Karpas-422 (cell line): ENCODE results near the gene OBSCN. TPM values are rescaled to one million over a fixed set of nuclear protein-coding genes. Genes with fewer than 3 reads are reported as not detected.

Experiments used
- DNase-seq: peaks from one replicate; pipeline ENCODE4 v3.0.0-alpha.2; 2015
- H2AFZ ChIP-seq: fragments of 200-600 bp; sonication (generic); 2 replicates; pipeline ENCODE4 v1.6.1; 2014; ENCODE audit warnings: antibody characterized with exemption, low read length, mixed read lengths
- H3K27ac ChIP-seq: fragments of 200-600 bp; sonication (generic); 2 replicates; pipeline ENCODE4 v1.5.1; 2014; ENCODE audit warnings: mild to moderate bottlenecking, low read length, moderate library complexity
- H3K27me3 ChIP-seq: fragments of 200-600 bp; sonication (generic); 2 replicates; pipeline ENCODE4 v1.6.1; 2014; ENCODE audit warnings: low read length, mixed read lengths
- H3K36me3 ChIP-seq: fragments of 200-600 bp; sonication (generic); 2 replicates; pipeline ENCODE4 v1.6.1; 2014; ENCODE audit warnings: low read length, mixed read lengths; ENCODE audit not compliant: insufficient read depth
- H3K4me1 ChIP-seq: fragments of 200-600 bp; sonication (generic); 2 replicates; pipeline ENCODE4 v1.6.1; 2014; ENCODE audit warnings: mild to moderate bottlenecking, low read length, mixed read lengths
- H3K4me2 ChIP-seq: fragments of 200-600 bp; sonication (generic); 2 replicates; pipeline ENCODE4 v1.6.1; 2014; ENCODE audit warnings: low read length, low read depth, mild to moderate bottlenecking; ENCODE audit not compliant: poor library complexity, severe bottlenecking
- H3K4me3 ChIP-seq: fragments of 200-600 bp; sonication (generic); 2 replicates; pipeline ENCODE4 v1.5.1; 2014; ENCODE audit warnings: mild to moderate bottlenecking, antibody characterized with exemption, low read length, mixed read lengths
- H3K79me2 ChIP-seq: fragments of 200-600 bp; sonication (generic); 2 replicates; pipeline ENCODE4 v1.6.1; 2014; ENCODE audit warnings: mild to moderate bottlenecking, low read length, mixed read lengths
- H3K9ac ChIP-seq: fragments of 200-600 bp; sonication (generic); 2 replicates; pipeline ENCODE4 v1.6.0; 2014; ENCODE audit warnings: low read length
- H3K9me2 ChIP-seq: fragments of 200-600 bp; sonication (generic), shearing (Covaris generic); replicated peaks from 2 replicates; pipeline ENCODE4 v1.6.0; 2014; ENCODE audit warnings: mild to moderate bottlenecking, low read length, moderate library complexity; ENCODE audit not compliant: insufficient read depth
- H3K9me3 ChIP-seq: fragments of 300-700, 200-600 bp; sonication (generic); 2 replicates; pipeline ENCODE4 v1.6.1; 2014; ENCODE audit warnings: low read length, mixed read lengths
- H4K20me1 ChIP-seq: fragments of 200-600 bp; sonication (generic); 2 replicates; pipeline ENCODE4 v1.6.1; 2014; ENCODE audit warnings: mild to moderate bottlenecking, antibody characterized with exemption, low read length, low read depth; ENCODE audit not compliant: insufficient read depth
- total RNA-seq: library from RNA; depleted of rRNA; stranded (reverse); fragments of >200 nt; shearing (Covaris generic); gene quantifications from 2 replicates; pipeline ENCODE4 v1.2.3, GENCODE V29; 2014; ENCODE audit warnings: low replicate concordance

The OBSCN gene
- total RNA-seq, 1 experiment from 2014 or later, result 17.5 TPM

DNA sequence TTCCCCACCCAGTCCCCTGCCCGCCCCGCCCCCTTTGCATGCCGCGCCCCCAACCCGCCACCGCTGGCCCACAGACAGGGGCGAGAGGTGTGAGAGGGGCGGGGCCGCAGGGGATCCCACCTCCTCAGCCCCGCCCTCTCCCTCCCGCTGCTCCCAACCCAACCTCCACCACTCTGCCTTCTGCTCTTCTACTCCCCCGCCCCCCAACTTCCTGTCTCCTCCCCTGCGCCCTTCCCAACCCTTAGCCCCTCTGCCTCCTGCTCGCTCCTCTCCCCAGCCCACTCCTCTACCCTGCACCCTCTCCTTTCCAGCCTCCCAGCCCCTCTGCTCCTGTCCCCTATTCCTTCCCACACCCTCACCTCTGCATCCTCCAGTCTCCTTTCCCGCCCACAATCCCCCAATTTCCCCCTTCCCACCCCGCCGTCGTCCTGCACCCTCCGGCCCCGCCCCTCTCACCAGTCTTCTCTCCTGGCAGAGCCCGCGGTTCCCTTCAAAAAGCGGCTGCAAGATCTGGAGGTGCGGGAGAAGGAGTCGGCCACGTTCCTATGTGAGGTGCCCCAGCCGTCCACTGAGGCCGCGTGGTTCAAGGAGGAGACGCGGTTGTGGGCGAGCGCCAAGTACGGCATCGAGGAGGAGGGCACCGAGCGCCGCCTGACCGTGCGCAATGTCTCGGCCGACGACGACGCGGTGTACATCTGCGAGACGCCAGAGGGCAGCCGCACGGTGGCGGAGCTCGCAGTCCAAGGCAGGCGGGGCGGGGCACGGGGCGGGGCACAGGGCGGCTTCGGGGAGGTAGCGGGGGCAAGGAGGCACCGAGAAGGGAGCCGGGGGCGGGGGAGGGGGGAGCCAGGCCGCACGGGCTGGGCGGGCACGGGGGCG is 5.4 kb downstream of the OBSCN start:
- Histone ChIP-seq H3K4me2 (peak overlapping the region; percentile 67), H3K9me2 (no peaks in the 10 kb centered on the region), H2AFZ (no peak overlapping the region; the same call in 1 of the 2 replicates), H3K9ac (peak overlapping the region; percentile 68), H3K27me3 (no peaks in the 10 kb centered on the region), H4K20me1 (no peaks in the 10 kb centered on the region), H3K4me1 (peaks cover 4% of the 10 kb centered on the region), H3K27ac (peak overlapping the region; percentile 37; the same call in 1 of the 2 replicates), H3K4me3 (peak overlapping the region; percentile 65), H3K9me3 (no peaks in the 10 kb centered on the region), H3K79me2 (no peaks in the 10 kb centered on the region; the same call in 1 of the 2 replicates), H3K36me3 (no peaks in the 10 kb centered on the region)
- DNase-seq, result peak; percentile 93

GRCh38 chr1:228213917-228214808 is 6.3 kb downstream of the OBSCN start:
- no peaks in the 10 kb centered on the region for H3K27me3 ChIP-seq
- H3K4me2 ChIP-seq, result peak overlapping the region; percentile 26
- no peaks in the 10 kb centered on the region for H3K9me2 ChIP-seq
- no peak overlapping the region for H3K27ac ChIP-seq
- no peaks in the 10 kb centered on the region for H4K20me1 ChIP-seq
- no peak for DNase-seq
- H2AFZ ChIP-seq, result no peak overlapping the region
- H3K9ac ChIP-seq, result peak overlapping the region; percentile 35; the same call in 1 of the 2 replicates
- H3K4me1 ChIP-seq, result peaks cover 4% of the 10 kb centered on the region
- H3K9me3 ChIP-seq, result no peaks in the 10 kb centered on the region
- peak overlapping the region; percentile 48; the same call in 1 of the 2 replicates for H3K4me3 ChIP-seq
- H3K36me3 ChIP-seq, result no peaks in the 10 kb centered on the region
- no peaks in the 10 kb centered on the region; the same call in 1 of the 2 replicates for H3K79me2 ChIP-seq

- Histone ChIP-seq H3K4me1 (peaks cover 8% of the 10 kb centered on the region), H3K36me3 (no peaks in the 10 kb centered on the region), H3K27ac (no peak overlapping the region), H3K79me2 (no peaks in the 10 kb centered on the region; the same call in 1 of the 2 replicates), H4K20me1 (no peaks in the 10 kb centered on the region), H3K4me3 (no peak overlapping the region), H3K4me2 (no peak overlapping the region), H2AFZ (no peak overlapping the region), H3K9ac (no peak overlapping the region), H3K27me3 (no peaks in the 10 kb centered on the region), H3K9me3 (no peaks in the 10 kb centered on the region), H3K9me2 (no peaks in the 10 kb centered on the region)
- DNase-seq, result no peak
Observed at GRCh38 chr1:228214921-228215662, 7.2 kb downstream of the OBSCN start.

DNA sequence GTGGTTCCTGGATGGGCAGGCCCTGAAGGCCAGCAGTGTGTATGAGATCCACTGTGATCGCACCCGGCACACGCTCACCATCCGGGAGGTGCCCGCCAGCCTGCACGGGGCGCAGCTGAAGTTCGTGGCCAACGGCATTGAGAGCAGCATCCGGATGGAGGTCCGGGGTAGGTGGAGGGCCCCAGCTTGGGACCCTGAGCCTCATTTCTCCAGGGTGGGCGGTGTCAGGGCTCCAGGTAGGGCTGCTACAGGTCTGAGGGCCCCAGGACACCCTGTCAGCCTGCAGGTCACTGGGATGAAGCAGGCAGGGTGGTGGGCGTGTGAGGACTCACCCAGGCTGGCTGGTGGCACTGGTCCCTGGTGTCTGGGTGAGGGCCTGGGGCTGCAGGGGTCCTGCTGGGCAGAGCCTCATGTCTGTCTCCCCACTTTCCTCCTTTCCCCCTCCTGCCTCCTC is 7.8 kb downstream of the OBSCN start:
- Histone ChIP-seq H2AFZ (no peak overlapping the region), H3K27ac (no peak overlapping the region), H3K9me3 (no peaks in the 10 kb centered on the region), H3K9ac (no peak overlapping the region), H3K9me2 (no peaks in the 10 kb centered on the region), H3K36me3 (no peaks in the 10 kb centered on the region), H3K4me2 (no peak overlapping the region), H3K79me2 (no peaks in the 10 kb centered on the region; the same call in 1 of the 2 replicates), H3K4me1 (peaks cover 9% of the 10 kb centered on the region), H4K20me1 (no peaks in the 10 kb centered on the region), H3K4me3 (no peak overlapping the region), H3K27me3 (no peaks in the 10 kb centered on the region)
- DNase-seq, result no peak

DNA sequence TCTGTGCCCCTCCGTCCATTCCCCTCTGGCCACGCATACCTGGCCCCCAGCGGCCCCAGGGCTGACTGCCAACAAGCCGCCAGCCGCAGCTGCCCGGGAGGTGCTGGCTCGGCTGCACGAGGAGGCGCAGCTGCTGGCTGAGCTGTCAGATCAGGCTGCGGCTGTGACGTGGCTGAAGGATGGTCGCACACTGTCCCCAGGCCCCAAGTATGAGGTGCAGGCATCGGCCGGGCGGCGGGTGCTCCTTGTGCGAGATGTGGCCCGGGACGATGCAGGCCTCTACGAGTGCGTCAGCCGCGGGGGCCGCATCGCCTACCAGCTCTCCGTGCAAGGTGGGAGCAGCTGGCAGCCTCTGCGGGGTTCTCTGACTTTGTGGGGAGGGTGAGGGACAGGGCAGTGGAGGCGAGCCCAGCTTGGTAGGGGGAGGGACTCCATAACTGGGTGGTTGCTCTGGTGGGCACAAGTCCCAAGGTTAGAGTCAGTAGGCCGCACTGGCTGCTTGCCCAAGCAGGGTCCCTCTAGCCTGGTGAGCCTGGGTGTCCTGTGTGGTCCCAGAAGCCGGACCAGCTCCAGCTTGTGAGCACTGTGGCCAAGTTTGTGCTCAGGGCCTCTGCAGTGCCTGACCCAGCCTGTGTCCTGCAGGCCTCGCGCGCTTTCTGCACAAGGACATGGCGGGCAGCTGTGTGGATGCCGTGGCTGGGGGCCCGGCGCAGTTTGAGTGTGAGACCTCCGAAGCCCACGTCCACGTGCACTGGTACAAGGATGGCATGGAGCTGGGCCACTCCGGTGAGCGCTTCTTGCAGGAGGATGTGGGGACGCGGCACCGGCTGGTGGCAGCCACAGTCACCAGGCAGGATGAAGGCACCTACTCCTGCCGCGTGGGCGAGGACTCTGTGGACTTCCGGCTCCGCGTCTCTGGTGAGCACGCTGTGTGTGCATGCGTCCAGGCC is 8.8 kb downstream of the OBSCN start:
- no peaks in the 10 kb centered on the region for H3K9me2 ChIP-seq
- H4K20me1 ChIP-seq, result no peaks in the 10 kb centered on the region
- H3K36me3 ChIP-seq, result no peaks in the 10 kb centered on the region
- no peaks in the 10 kb centered on the region for H3K27me3 ChIP-seq
- H3K4me1 ChIP-seq, result peaks cover 9% of the 10 kb centered on the region
- H3K4me3 ChIP-seq, result no peak overlapping the region
- H3K9ac ChIP-seq, result no peak overlapping the region
- no peak overlapping the region for H3K27ac ChIP-seq
- H3K4me2 ChIP-seq, result no peak overlapping the region
- no peaks in the 10 kb centered on the region for H3K9me3 ChIP-seq
- no peaks in the 10 kb centered on the region; the same call in 1 of the 2 replicates for H3K79me2 ChIP-seq
- DNase-seq, result no peak
- no peak overlapping the region for H2AFZ ChIP-seq

DNA sequence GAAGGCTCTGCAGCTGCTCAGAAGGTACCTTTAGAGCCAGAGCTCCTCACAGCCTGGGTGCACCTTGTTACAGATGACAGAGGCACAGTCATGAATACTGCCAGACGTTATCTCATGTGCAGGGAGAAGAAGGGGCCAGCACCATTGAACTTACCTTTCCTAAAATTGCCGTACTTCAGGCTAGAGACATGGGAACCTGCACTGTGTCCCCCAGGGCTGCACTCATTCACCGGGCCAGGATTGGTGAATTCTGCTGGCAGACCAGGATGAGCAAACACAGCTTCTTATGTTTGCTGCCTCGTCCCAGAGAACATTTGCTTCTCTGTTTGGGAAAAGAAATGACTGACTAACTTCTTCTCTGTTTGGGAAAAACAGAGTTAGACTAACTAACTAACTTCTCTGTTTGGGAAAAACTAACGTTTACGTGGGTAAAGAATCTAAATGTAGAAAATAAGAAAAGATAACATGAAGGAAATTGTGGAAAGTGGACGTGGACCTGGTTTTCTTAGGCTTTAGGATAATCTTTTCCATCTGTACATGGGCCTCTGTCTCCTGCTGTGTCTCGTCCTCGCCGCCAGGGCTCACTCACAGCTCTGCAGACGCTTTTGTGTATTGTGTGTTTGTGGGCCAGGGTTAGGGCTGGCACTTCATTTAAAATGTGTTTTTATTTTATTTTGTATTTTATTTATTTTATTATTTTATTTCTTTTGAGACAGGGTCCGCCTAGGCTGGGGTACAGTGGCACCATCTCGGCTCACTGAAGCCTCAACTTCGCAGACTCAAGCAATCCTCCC is 9.9 kb downstream of the OBSCN start:
- no peak for DNase-seq
- H3K9ac ChIP-seq, result no peak overlapping the region
- no peaks in the 10 kb centered on the region for H3K9me2 ChIP-seq
- H3K4me1 ChIP-seq, result peaks cover 9% of the 10 kb centered on the region
- H3K9me3 ChIP-seq, result no peaks in the 10 kb centered on the region
- H3K4me3 ChIP-seq, result no peak overlapping the region
- H3K79me2 ChIP-seq, result no peaks in the 10 kb centered on the region; the same call in 1 of the 2 replicates
- H3K27ac ChIP-seq, result no peak overlapping the region
- H3K4me2 ChIP-seq, result no peak overlapping the region
- no peaks in the 10 kb centered on the region for H4K20me1 ChIP-seq
- no peaks in the 10 kb centered on the region for H3K36me3 ChIP-seq
- H2AFZ ChIP-seq, result no peak overlapping the region
- no peaks in the 10 kb centered on the region for H3K27me3 ChIP-seq
